PC-3 (cell line): ENCODE results near the gene GDPD5. TPM values are rescaled to one million over a fixed set of nuclear protein-coding genes. Genes with fewer than 3 reads are reported as not detected.
"Not testable (repeated sequence)": the region's sequence is repeated elsewhere in the genome, so short reads cannot be mapped to it uniquely, and the experiment has no call there.

ENCODE experiments used
- ATAC-seq: fragments of 200-7000 bp; cut with Tn5 transposase; 2 replicates; pipeline ENCODE4 v1.9.1; 2020; ENCODE audit warnings: mild to moderate bottlenecking, moderate library complexity
- BruUV-seq: library from RNA; stranded (reverse); fragments of 400-500 nt; replicated peaks from 2 replicates; lab custom pipeline; 2021; lab: Mats Ljungman, UMichigan
- CTCF ChIA-PET: fragments of 300-600 bp; sonication (Branson Sonifier 250); formaldehyde crosslinking; loops from one replicate; lab custom pipeline; 2022; ENCODE audit warnings: antibody characterized with exemption; lab: Charles Lee
- POLR2A ChIA-PET: fragments of 300-600 bp; sonication (Branson Sonifier 250); formaldehyde crosslinking; loops from one replicate; lab custom pipeline; 2022; ENCODE audit warnings: antibody characterized with exemption; ENCODE audit not compliant: unreplicated experiment; lab: Charles Lee
- DNase-seq: peaks from one replicate; pipeline ENCODE4 v3.0.0-alpha.2; 2015
- H2AFZ ChIP-seq: fragments of 300-600 bp; sonication (generic); 2 replicates; pipeline ENCODE4 v1.6.0; 2016; ENCODE audit warnings: antibody characterized with exemption, low read length
- H3F3A ChIP-seq: fragments of 300-600 bp; sonication (generic); one replicate; pipeline ENCODE4 v1.6.0; 2017; ENCODE audit warnings: antibody characterized with exemption, low read length, control low read depth, mild to moderate bottlenecking; ENCODE audit not compliant: unreplicated experiment
- H3K27ac ChIP-seq: fragments of 300-600 bp; sonication (generic); 2 replicates; pipeline ENCODE4 v1.5.1; 2016; ENCODE audit warnings: mild to moderate bottlenecking, low read length
- H3K27me3 ChIP-seq: fragments of 300-600 bp; sonication (generic); 2 replicates; pipeline ENCODE4 v1.6.1; 2016; ENCODE audit warnings: low read length, mixed read lengths
- H3K36me3 ChIP-seq: fragments of 300-600 bp; sonication (generic); 2 replicates; pipeline ENCODE4 v1.6.1; 2016; ENCODE audit warnings: low read depth, mixed run types, low read length, mixed read lengths
- H3K4me1 ChIP-seq: fragments of 300-600 bp; sonication (generic); 2 replicates; pipeline ENCODE4 v1.5.1; 2016; ENCODE audit warnings: low read length; ENCODE audit not compliant: insufficient read depth
- H3K4me2 ChIP-seq: fragments of 300-600 bp; sonication (generic); 2 replicates; pipeline ENCODE4 v1.6.0; 2016; ENCODE audit warnings: low read length
- H3K4me3 ChIP-seq: fragments of 300-600 bp; sonication (generic); 2 replicates; pipeline ENCODE4 v1.5.1; 2016; ENCODE audit warnings: mild to moderate bottlenecking, low read length, mixed read lengths
- H3K79me2 ChIP-seq: fragments of 300-600 bp; sonication (generic); 2 replicates; pipeline ENCODE4 v1.6.1; 2017; ENCODE audit warnings: low read length, mixed read lengths
- H3K9ac ChIP-seq: fragments of 300-600 bp; sonication (generic); 2 replicates; pipeline ENCODE4 v1.6.0; 2016; ENCODE audit warnings: mild to moderate bottlenecking, low read length
- H3K9me2 ChIP-seq: fragments of 300-600 bp; sonication (generic); replicated peaks from 2 replicates; pipeline ENCODE4 v1.6.1; 2016; ENCODE audit warnings: mixed run types, low read length, mixed read lengths
- H3K9me3 ChIP-seq: fragments of 300-600 bp; sonication (generic); 2 replicates; pipeline ENCODE4 v1.6.1; 2016; ENCODE audit warnings: low read length, mixed read lengths
- H4K20me1 ChIP-seq: fragments of 300-600 bp; sonication (generic); 2 replicates; pipeline ENCODE4 v1.6.1; 2016; ENCODE audit warnings: low read length, mixed read lengths
- EZH2 ChIP-seq: fragments of 300-600 bp; sonication (generic); IDR thresholded peaks from one replicate; pipeline ENCODE4 v1.6.1; 2017; ENCODE audit warnings: antibody characterized with exemption, mild to moderate bottlenecking, low read length; ENCODE audit not compliant: unreplicated experiment
- EZH2phosphoT487 ChIP-seq: fragments of 300-600 bp; sonication (generic); IDR thresholded peaks from 2 replicates; pipeline ENCODE4 v1.6.1; 2018; ENCODE audit warnings: mild to moderate bottlenecking, antibody characterized with exemption, low read length, borderline replicate concordance
- intact Hi-C: fragments of 100-400 bp; cut with micrococcal nuclease; formaldehyde crosslinking; loops from 2 replicates; pipeline ENCODE4 v1.9.0; 2023
- total RNA-seq: library from RNA; depleted of rRNA; stranded (reverse); fragments of >200 nt; gene quantifications from 2 replicates; pipeline ENCODE4 v1.2.3, GENCODE V29; 2014
- TF ChIP-seq, protein P1 (sequence below): fragments of 300-600 bp; sonication (generic); conservative IDR thresholded peaks from 2 replicates; pipeline ENCODE4 v1.5.1; 2017; ENCODE audit warnings: antibody characterized with exemption, low read depth, mild to moderate bottlenecking, low read length

GDPD5 gene
- total RNA-seq, 1 experiment from 2014 or later: 21.4 TPM

DNA sequence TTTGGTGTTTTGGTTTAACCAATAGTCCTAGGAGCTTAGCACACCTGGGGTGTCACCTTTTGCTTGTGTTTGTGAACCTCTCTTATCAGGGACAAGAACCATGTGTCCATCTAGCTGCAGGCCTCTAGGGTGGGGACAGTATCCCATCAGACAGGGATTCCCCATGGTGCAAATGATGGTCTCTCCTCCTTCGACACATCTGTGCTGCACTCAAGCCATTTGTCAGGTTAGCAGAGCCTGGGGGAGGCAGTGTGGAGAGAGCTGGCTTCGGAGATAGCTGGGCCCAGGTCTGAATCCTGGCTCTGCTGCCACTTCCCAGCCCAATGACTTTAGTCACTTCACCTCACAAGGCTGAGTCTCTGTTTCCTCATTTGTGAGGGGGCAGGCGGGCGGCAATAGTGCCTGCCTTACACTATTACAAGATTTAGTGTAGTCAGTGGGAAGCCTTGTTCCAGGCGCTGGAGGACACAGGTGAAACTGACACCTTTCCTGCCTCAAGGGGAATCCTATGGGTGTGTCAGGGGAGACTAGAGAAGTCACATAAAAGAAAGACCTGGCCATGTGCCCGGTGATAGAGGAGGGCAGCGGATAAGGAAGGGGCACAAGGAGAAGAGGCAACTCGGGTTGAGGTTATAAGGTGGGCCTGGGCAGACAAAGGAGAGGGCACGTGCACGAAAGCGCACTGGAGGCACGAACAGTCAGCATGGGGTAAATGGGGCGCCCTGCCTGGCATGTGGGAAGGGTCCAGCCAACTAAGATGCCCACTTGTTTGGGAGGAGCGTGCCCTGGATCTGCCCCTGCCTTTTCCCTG, 105.3 kb downstream of the GDPD5 start:
- H2AFZ ChIP-seq: no peak overlapping the region
- H3K79me2 ChIP-seq: 0 out of 2 replicates have a peak, but pooled peaks cover 6% of the 10 kb centered on the region
- TF ChIP-seq, protein P1, sequence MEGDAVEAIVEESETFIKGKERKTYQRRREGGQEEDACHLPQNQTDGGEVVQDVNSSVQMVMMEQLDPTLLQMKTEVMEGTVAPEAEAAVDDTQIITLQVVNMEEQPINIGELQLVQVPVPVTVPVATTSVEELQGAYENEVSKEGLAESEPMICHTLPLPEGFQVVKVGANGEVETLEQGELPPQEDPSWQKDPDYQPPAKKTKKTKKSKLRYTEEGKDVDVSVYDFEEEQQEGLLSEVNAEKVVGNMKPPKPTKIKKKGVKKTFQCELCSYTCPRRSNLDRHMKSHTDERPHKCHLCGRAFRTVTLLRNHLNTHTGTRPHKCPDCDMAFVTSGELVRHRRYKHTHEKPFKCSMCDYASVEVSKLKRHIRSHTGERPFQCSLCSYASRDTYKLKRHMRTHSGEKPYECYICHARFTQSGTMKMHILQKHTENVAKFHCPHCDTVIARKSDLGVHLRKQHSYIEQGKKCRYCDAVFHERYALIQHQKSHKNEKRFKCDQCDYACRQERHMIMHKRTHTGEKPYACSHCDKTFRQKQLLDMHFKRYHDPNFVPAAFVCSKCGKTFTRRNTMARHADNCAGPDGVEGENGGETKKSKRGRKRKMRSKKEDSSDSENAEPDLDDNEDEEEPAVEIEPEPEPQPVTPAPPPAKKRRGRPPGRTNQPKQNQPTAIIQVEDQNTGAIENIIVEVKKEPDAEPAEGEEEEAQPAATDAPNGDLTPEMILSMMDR: no peak
- no peak for TF ChIP-seq EZH2
- TF ChIP-seq EZH2phosphoT487: no peak
- no peak overlapping the region for H3K4me3 ChIP-seq
- H3K27me3 ChIP-seq: no peaks in the 10 kb centered on the region
- no peak for ATAC-seq
- peaks cover 4% of the 10 kb centered on the region for H3K36me3 ChIP-seq
- no peaks in the 10 kb centered on the region for H4K20me1 ChIP-seq
- peaks cover 25% of the 10 kb centered on the region for H3F3A ChIP-seq
- peak overlapping the region; percentile 87 for H3K27ac ChIP-seq
- DNase-seq: peak; percentile 48
- no peaks in the 10 kb centered on the region for H3K9me2 ChIP-seq
- BruUV-seq: no TSS peak
- H3K9ac ChIP-seq: no peak overlapping the region; the same call in 1 of the 2 replicates
- intact Hi-C loops: no loop called here
- ChIA-PET CTCF (no interaction called here), POLR2A (no interaction called here)
- H3K4me1 ChIP-seq: peaks cover 61% of the 10 kb centered on the region
- peak overlapping the region; percentile 30 for H3K4me2 ChIP-seq
- no peaks in the 10 kb centered on the region for H3K9me3 ChIP-seq

DNA sequence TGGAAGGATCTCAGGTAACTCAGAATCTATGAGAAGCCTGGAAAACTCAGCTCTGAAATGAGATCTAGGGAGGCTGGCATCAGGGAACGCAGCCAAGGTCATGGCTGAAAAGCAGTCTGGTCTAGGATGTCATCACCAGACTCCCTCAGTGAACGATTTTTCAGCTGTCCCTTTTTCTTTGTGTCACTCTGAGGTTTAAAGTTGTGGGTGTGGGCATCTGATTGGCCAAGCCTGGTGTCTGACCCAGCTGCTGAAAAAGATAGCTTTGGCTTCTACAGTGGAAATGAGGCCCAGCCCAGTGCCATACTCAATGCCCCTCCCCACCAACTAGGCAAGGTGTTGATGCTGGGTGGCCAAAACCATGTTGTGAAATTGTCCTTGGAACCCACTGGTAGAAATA, 111.9 kb downstream of the GDPD5 start:
- intact Hi-C loops: no loop called here
- CTCF ChIA-PET: no interaction called here
- no peaks in the 10 kb centered on the region for H4K20me1 ChIP-seq
- no TSS peak for BruUV-seq
- POLR2A ChIA-PET: no interaction called here
- no peaks in the 10 kb centered on the region for H3K9me3 ChIP-seq
- H3F3A ChIP-seq: peaks cover 13% of the 10 kb centered on the region
- TF ChIP-seq EZH2 (no peak), EZH2phosphoT487 (no peak)
- TF ChIP-seq, protein P1: no peak
- no peak overlapping the region for H3K4me3 ChIP-seq
- no peak overlapping the region for H3K4me2 ChIP-seq
- no peaks in the 10 kb centered on the region for H3K9me2 ChIP-seq
- H3K9ac ChIP-seq: no peak overlapping the region
- peaks cover under 1% of the 10 kb centered on the region for H3K79me2 ChIP-seq
- peaks cover 22% of the 10 kb centered on the region for H3K36me3 ChIP-seq
- H2AFZ ChIP-seq: no peak overlapping the region
- H3K4me1 ChIP-seq: peaks cover 15% of the 10 kb centered on the region
- DNase-seq: no peak
- no peak for ATAC-seq
- no peaks in the 10 kb centered on the region for H3K27me3 ChIP-seq
- no peak overlapping the region for H3K27ac ChIP-seq

DNA sequence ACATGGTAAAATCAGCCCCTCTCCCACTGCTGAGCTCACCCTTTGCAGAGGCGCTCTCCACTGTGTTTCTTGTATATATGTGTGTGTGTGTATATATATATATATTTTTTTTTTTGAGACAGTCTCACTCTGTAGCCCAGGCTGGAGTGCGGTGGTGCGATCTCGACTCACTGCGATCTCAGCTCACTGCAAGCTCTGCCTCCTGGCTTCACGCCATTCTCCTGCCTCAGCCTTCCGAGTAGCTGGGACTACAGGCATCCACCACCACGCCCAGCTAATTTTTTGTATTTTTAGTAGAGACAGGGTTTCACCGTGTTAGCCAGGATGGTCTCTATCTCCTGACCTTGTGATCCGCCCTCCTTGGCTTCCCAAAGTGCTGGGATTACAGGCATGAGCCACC, 112.6 kb downstream of the GDPD5 start:
- H3K27me3 ChIP-seq, DNase-seq, H3K9me3 ChIP-seq, CTCF ChIA-PET, H3K79me2 ChIP-seq, H3K4me3 ChIP-seq, H3K9me2 ChIP-seq, H3F3A ChIP-seq, H2AFZ ChIP-seq, H3K4me1 ChIP-seq, H3K4me2 ChIP-seq, H3K9ac ChIP-seq, intact Hi-C loops, ATAC-seq, H4K20me1 ChIP-seq, H3K27ac ChIP-seq, BruUV-seq: not testable (repeated sequence)
- H3K36me3 ChIP-seq: peaks cover 28% of the 10 kb centered on the region
- POLR2A ChIA-PET: interaction anchor here (0.5 kb wide), 1 partner anchor 730 kb away, joined by 4 read pairs; no protein-coding TSS in a partner anchor

DNA sequence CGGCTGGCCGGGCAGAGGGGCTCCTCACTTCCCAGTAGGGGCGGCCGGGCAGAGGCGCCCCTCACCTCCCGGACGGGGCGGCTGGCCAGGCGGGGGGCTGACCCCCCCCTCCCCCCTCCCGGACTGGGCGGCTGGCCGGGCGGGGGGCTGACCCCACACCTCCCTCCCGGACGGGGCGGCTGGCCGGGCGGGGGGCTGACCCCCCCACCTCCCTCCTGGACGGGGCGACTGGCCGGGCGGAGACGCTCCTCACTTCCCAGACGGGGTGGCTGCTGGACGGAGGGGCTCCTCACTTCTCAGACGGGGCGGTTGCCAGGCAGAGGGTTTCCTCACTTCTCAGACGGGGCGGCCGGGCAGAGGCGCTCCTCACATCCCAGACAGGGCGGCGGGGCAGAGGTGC, 115.8 kb downstream of the GDPD5 start:
- intact Hi-C loops, ATAC-seq, H3K9me2 ChIP-seq, H3K9ac ChIP-seq, H3K4me3 ChIP-seq, DNase-seq, H3K4me2 ChIP-seq, H3K9me3 ChIP-seq, POLR2A ChIA-PET, H3K27me3 ChIP-seq, H2AFZ ChIP-seq, BruUV-seq, CTCF ChIA-PET, H3K27ac ChIP-seq: not testable (repeated sequence)
- H3F3A ChIP-seq: peaks cover 21% of the 10 kb centered on the region
- H3K36me3 ChIP-seq: peaks cover 47% of the 10 kb centered on the region
- peaks cover 35% of the 10 kb centered on the region for H4K20me1 ChIP-seq
- H3K4me1 ChIP-seq: peaks cover 15% of the 10 kb centered on the region
- H3K79me2 ChIP-seq: peaks cover 35% of the 10 kb centered on the region
